Measurements from ENCODE around the gene ITPR1.

The ITPR1 gene

GRCh38 chr3:4687167-4687566, 194.0 kb downstream of the ITPR1 start:
- Histone ChIP-seq H2AFZ (ENCODE audit: low read depth, low read length) (no peak overlapping the region), H3K27me3 (ENCODE audit: control insufficient read depth in 1 of 2, insufficient read depth in 1 of 2, low read length in 2 of 2) (no peaks in the 10 kb centered on the region), H3K14ac (ENCODE audit: low read length in 2 of 2) (no peak overlapping the region), H2BK12ac (ENCODE audit: low read length in 2 of 2) (no peak overlapping the region), H2BK120ac (ENCODE audit: low read depth, low read length) (no peak overlapping the region), H3K18ac (ENCODE audit: low read depth in 1 of 2, low read length in 2 of 2) (no peak overlapping the region), H3K4me3 (ENCODE audit: insufficient read depth in 1 of 2, low read depth in 1 of 2, low read length in 2 of 2) (no peak overlapping the region), H3K4me1 (ENCODE audit: control insufficient read depth, insufficient read depth, low read depth, low read length) (no peaks in the 10 kb centered on the region), H2AK5ac (ENCODE audit: low read length, severe bottlenecking) (no peak overlapping the region), H4K91ac (ENCODE audit: low read length) (no peak overlapping the region), H2BK5ac (ENCODE audit: low read depth, low read length, poor library complexity, severe bottlenecking) (no peak overlapping the region), H3K23ac (ENCODE audit: low read length in 2 of 2) (no peak overlapping the region), H4K8ac (ENCODE audit: low read length) (no peak overlapping the region), H3K79me1 (replicated peaks; ENCODE audit: low read length, poor library complexity, severe bottlenecking) (no peaks in the 10 kb centered on the region), H3K4me2 (ENCODE audit: low read length, poor library complexity, severe bottlenecking) (no peak overlapping the region), H3K9ac (ENCODE audit: low read length) (no peak overlapping the region), H3K4ac (ENCODE audit: low read depth in 1 of 2, low read length in 2 of 2) (no peak overlapping the region), H3K36me3 (ENCODE audit: control insufficient read depth in 1 of 2, insufficient read depth in 2 of 2, low read depth in 1 of 2, low read length in 2 of 2) (no peaks in the 10 kb centered on the region), H3K27ac (ENCODE audit: low read length, poor library complexity, severe bottlenecking) (no peak overlapping the region), H2BK15ac (ENCODE audit: low read depth, poor library complexity, severe bottlenecking) (no peak overlapping the region), H3K9me3 (ENCODE audit: control insufficient read depth, low read length) (peaks cover 13% of the 10 kb centered on the region)
- 44% methylated on average over 4 of the region's 4 CpGs for WGBS
- DNase-seq, result peak; percentile 53

GRCh38 chr3:4687596-4687995, 194.4 kb downstream of the ITPR1 start:
- Histone ChIP-seq H3K9me3 (ENCODE audit: control insufficient read depth, low read length) (peaks cover 13% of the 10 kb centered on the region), H3K79me1 (replicated peaks; ENCODE audit: low read length, poor library complexity, severe bottlenecking) (no peaks in the 10 kb centered on the region), H3K4me3 (ENCODE audit: insufficient read depth in 1 of 2, low read depth in 1 of 2, low read length in 2 of 2) (no peak overlapping the region), H3K36me3 (ENCODE audit: control insufficient read depth in 1 of 2, insufficient read depth in 2 of 2, low read depth in 1 of 2, low read length in 2 of 2) (no peaks in the 10 kb centered on the region), H2AK5ac (ENCODE audit: low read length, severe bottlenecking) (no peak overlapping the region), H4K91ac (ENCODE audit: low read length) (no peak overlapping the region), H3K4me2 (ENCODE audit: low read length, poor library complexity, severe bottlenecking) (no peak overlapping the region), H3K14ac (ENCODE audit: low read length in 2 of 2) (no peak overlapping the region), H3K4me1 (ENCODE audit: control insufficient read depth, insufficient read depth, low read depth, low read length) (no peaks in the 10 kb centered on the region), H2BK120ac (ENCODE audit: low read depth, low read length) (no peak overlapping the region), H3K27ac (ENCODE audit: low read length, poor library complexity, severe bottlenecking) (no peak overlapping the region), H3K4ac (ENCODE audit: low read depth in 1 of 2, low read length in 2 of 2) (no peak overlapping the region), H2BK12ac (ENCODE audit: low read length in 2 of 2) (no peak overlapping the region), H2AFZ (ENCODE audit: low read depth, low read length) (no peak overlapping the region), H3K18ac (ENCODE audit: low read depth in 1 of 2, low read length in 2 of 2) (no peak overlapping the region), H3K9ac (ENCODE audit: low read length) (no peak overlapping the region), H3K27me3 (ENCODE audit: control insufficient read depth in 1 of 2, insufficient read depth in 1 of 2, low read length in 2 of 2) (no peaks in the 10 kb centered on the region), H2BK5ac (ENCODE audit: low read depth, low read length, poor library complexity, severe bottlenecking) (no peak overlapping the region), H4K8ac (ENCODE audit: low read length) (no peak overlapping the region), H2BK15ac (ENCODE audit: low read depth, poor library complexity, severe bottlenecking) (no peak overlapping the region), H3K23ac (ENCODE audit: low read length in 2 of 2) (no peak overlapping the region)
- DNase-seq, result no peak
- WGBS, result 87% methylated on average over 4 of the region's 5 CpGs

- no peaks in the 10 kb centered on the region for H3K27me3 ChIP-seq (ENCODE audit: control insufficient read depth in 1 of 2, insufficient read depth in 1 of 2, low read length in 2 of 2)
- no peak overlapping the region for H2BK5ac ChIP-seq (ENCODE audit: low read depth, low read length, poor library complexity, severe bottlenecking)
- H3K4ac ChIP-seq (ENCODE audit: low read depth in 1 of 2, low read length in 2 of 2), result no peak overlapping the region
- no peak overlapping the region for H4K8ac ChIP-seq (ENCODE audit: low read length)
- no peak overlapping the region for H2BK15ac ChIP-seq (ENCODE audit: low read depth, poor library complexity, severe bottlenecking)
- H2AFZ ChIP-seq (ENCODE audit: low read depth, low read length), result no peak overlapping the region
- H3K4me3 ChIP-seq (ENCODE audit: insufficient read depth in 1 of 2, low read depth in 1 of 2, low read length in 2 of 2), result no peak overlapping the region
- no peak overlapping the region for H3K14ac ChIP-seq (ENCODE audit: low read length in 2 of 2)
- no peak overlapping the region for H3K18ac ChIP-seq (ENCODE audit: low read depth in 1 of 2, low read length in 2 of 2)
- no peak overlapping the region for H2AK5ac ChIP-seq (ENCODE audit: low read length, severe bottlenecking)
- H3K36me3 ChIP-seq (ENCODE audit: control insufficient read depth in 1 of 2, insufficient read depth in 2 of 2, low read depth in 1 of 2, low read length in 2 of 2), result no peaks in the 10 kb centered on the region
- no peak overlapping the region for H3K27ac ChIP-seq (ENCODE audit: low read length, poor library complexity, severe bottlenecking)
- no peak overlapping the region for H3K9ac ChIP-seq (ENCODE audit: low read length)
- 100% methylated on average over 2 of the region's 4 CpGs for WGBS
- H3K23ac ChIP-seq (ENCODE audit: low read length in 2 of 2), result no peak overlapping the region
- H3K4me2 ChIP-seq (ENCODE audit: low read length, poor library complexity, severe bottlenecking), result no peak overlapping the region
- H2BK120ac ChIP-seq (ENCODE audit: low read depth, low read length), result no peak overlapping the region
- no peak overlapping the region for H4K91ac ChIP-seq (ENCODE audit: low read length)
- no peaks in the 10 kb centered on the region for H3K79me1 ChIP-seq (replicated peaks; ENCODE audit: low read length, poor library complexity, severe bottlenecking)
- H2BK12ac ChIP-seq (ENCODE audit: low read length in 2 of 2), result no peak overlapping the region
- H3K9me3 ChIP-seq (ENCODE audit: control insufficient read depth, low read length), result peaks cover 13% of the 10 kb centered on the region
- H3K4me1 ChIP-seq (ENCODE audit: control insufficient read depth, insufficient read depth, low read depth, low read length), result no peaks in the 10 kb centered on the region
- DNase-seq, result peak; percentile 26
Observed at GRCh38 chr3:4688411-4688810, 195.3 kb downstream of the ITPR1 start.

GRCh38 chr3:4689021-4689420, 195.9 kb downstream of the ITPR1 start:
- Histone ChIP-seq H2BK5ac (ENCODE audit: low read depth, low read length, poor library complexity, severe bottlenecking) (no peak overlapping the region), H3K79me1 (replicated peaks; ENCODE audit: low read length, poor library complexity, severe bottlenecking) (no peaks in the 10 kb centered on the region)

More at GRCh38 chr3:4689021-4689420, 195.9 kb downstream of the ITPR1 start:
- DNase-seq, result no peak
- no peak overlapping the region for H3K27ac ChIP-seq (ENCODE audit: low read length, poor library complexity, severe bottlenecking)
- no peak overlapping the region for H2AK5ac ChIP-seq (ENCODE audit: low read length, severe bottlenecking)
- no peak overlapping the region for H2AFZ ChIP-seq (ENCODE audit: low read depth, low read length)
- H2BK15ac ChIP-seq (ENCODE audit: low read depth, poor library complexity, severe bottlenecking), result no peak overlapping the region
- no peak overlapping the region for H4K8ac ChIP-seq (ENCODE audit: low read length)
- no peak overlapping the region for H3K9ac ChIP-seq (ENCODE audit: low read length)
- no peak overlapping the region for H2BK120ac ChIP-seq (ENCODE audit: low read depth, low read length)
- H3K4me1 ChIP-seq (ENCODE audit: control insufficient read depth, insufficient read depth, low read depth, low read length), result no peaks in the 10 kb centered on the region
- no peak overlapping the region for H3K18ac ChIP-seq (ENCODE audit: low read depth in 1 of 2, low read length in 2 of 2)
- H3K4me2 ChIP-seq (ENCODE audit: low read length, poor library complexity, severe bottlenecking), result no peak overlapping the region
- no peaks in the 10 kb centered on the region for H3K36me3 ChIP-seq (ENCODE audit: control insufficient read depth in 1 of 2, insufficient read depth in 2 of 2, low read depth in 1 of 2, low read length in 2 of 2)
- no peak overlapping the region for H3K23ac ChIP-seq (ENCODE audit: low read length in 2 of 2)
- H3K4ac ChIP-seq (ENCODE audit: low read depth in 1 of 2, low read length in 2 of 2), result no peak overlapping the region
- no peaks in the 10 kb centered on the region for H3K27me3 ChIP-seq (ENCODE audit: control insufficient read depth in 1 of 2, insufficient read depth in 1 of 2, low read length in 2 of 2)
- H3K14ac ChIP-seq (ENCODE audit: low read length in 2 of 2), result no peak overlapping the region
- no peak overlapping the region for H3K4me3 ChIP-seq (ENCODE audit: insufficient read depth in 1 of 2, low read depth in 1 of 2, low read length in 2 of 2)
- H4K91ac ChIP-seq (ENCODE audit: low read length), result no peak overlapping the region
- no peak overlapping the region for H2BK12ac ChIP-seq (ENCODE audit: low read length in 2 of 2)
- peaks cover 13% of the 10 kb centered on the region for H3K9me3 ChIP-seq (ENCODE audit: control insufficient read depth, low read length)

Measured in mesenchymal stem cell (in vitro differentiated cells and primary cell).